Right lobe of liver (tissue), 6 donors: Measurements from ENCODE around the gene BLMH. TPM values are rescaled to one million over a fixed set of nuclear protein-coding genes. Genes with fewer than 3 reads are reported as not detected.

ENCODE experiments used
- ATAC-seq, 4 donors: fragments of 200-7000 bp; cut with Tn5 transposase; one replicate each; pipeline ENCODE4 v1.9.1; 2020; ENCODE audit warnings: mild to moderate bottlenecking in 4 of 4, moderate library complexity in 4 of 4
- DNase-seq, 3 donors: peaks; one replicate each; pipeline ENCODE4 v3.0.0-alpha.2; 2020
- H3K27ac ChIP-seq, 3 donors: fragments of 200-600 bp; one replicate each; pipeline ENCODE4 v1.8.0; 2022
- H3K27me3 ChIP-seq, 2 donors: fragments of 200-600 bp; one replicate each; pipeline ENCODE4 v1.8.0; 2022
- H3K36me3 ChIP-seq, 4 donors: fragments of 200-600 bp; sonication (generic) in 1 of 4; one replicate each; pipeline versions ENCODE4 v1.5.1 to v1.8.0; 2017 to 2022; ENCODE audit warnings: control low read depth in 1 of 4
- H3K4me1 ChIP-seq, 4 donors: fragments of 200-600 bp; sonication (generic) in 1 of 4; one replicate each; pipeline versions ENCODE4 v1.5.1 to v1.8.0; 2017 to 2022; ENCODE audit warnings: control low read depth in 1 of 4
- H3K4me3 ChIP-seq, 3 donors: fragments of 200-600 bp; one replicate each; pipeline ENCODE4 v1.8.0; 2022
- H3K9me3 ChIP-seq, 4 donors: fragments of 200-600 bp; sonication (generic) in 1 of 4; one replicate each; pipeline versions ENCODE4 v1.5.1 to v1.8.0; 2017 to 2022; ENCODE audit warnings: control low read depth in 1 of 4
- CTCF ChIP-seq, 4 donors: fragments of 200-600 bp in 3 of 4; fragments of 450-650 bp in 1 of 4; IDR thresholded peaks; one replicate each; pipeline versions ENCODE4 v1.5.1 to v1.8.0; 2016 to 2022; ENCODE audit warnings: antibody characterized with exemption in 4 of 4, mild to moderate bottlenecking in 2 of 4
- POLR2A ChIP-seq: fragments of 450-650 bp; IDR thresholded peaks from one replicate; pipeline ENCODE4 v1.6.1; 2017; ENCODE audit warnings: antibody characterized with exemption, mild to moderate bottlenecking
- WGBS: methylation state at CpG from one replicate; pipeline ENCODE4 v1.1.6; 2018; ENCODE audit warnings: low coverage, low lambda C conversion rate; ENCODE audit not compliant: insufficient coverage; ENCODE audit errors: missing lambda C conversion rate; 5-methylcytosine and 5-hydroxymethylcytosine counted together
- intact Hi-C, 2 donors: fragments of 100-400 bp; cut with DNase I; formaldehyde crosslinking; loops; one replicate each; pipeline versions ENCODE4 v1.11.2 to v1.14.1; 2022
- total RNA-seq, 6 experiments: library from RNA; depleted of rRNA in 2 of 6; stranded (reverse); fragments of >200 nt in 2 of 6; fragmentation: NEBNext Ultra II Directional in 3 of 6; extraction: Animal tissue kit (Norgen Biotek cat#: 25700) in 3 of 6; gene quantifications; one replicate each; pipeline versions ENCODE4 v1.1.0 to v1.2.4, GENCODE V29; 2016 to 2023
- donor health status: DM: no; HTN: yes; CAD: no.
- donor health status: DM: no; HTN: no; CAD: no.
- donor health status: DM: no; HTN: no; CAD: no.
- donor health status: DM: no; HTN: yes; CAD: no.
- donor health status: DM: no; HTN: yes; CAD: no.

BLMH gene
- total RNA-seq, 6 experiments from 2014 or later = 7.0 to 9.2 (median 7.3) TPM

GRCh38 chr17:30271102-30271501 is 20.6 kb downstream of the BLMH start:
- no peaks in the 10 kb centered on the region for H3K4me1 ChIP-seq
- no peak overlapping the region for H3K27ac ChIP-seq
- H3K9me3 ChIP-seq = no peaks in the 10 kb centered on the region
- intact Hi-C loops = loop anchor here in 1 of 2 donors (10.0 kb wide), 1 partner anchor 146 kb away; no protein-coding TSS in a partner anchor
- no peaks in the 10 kb centered on the region for H3K27me3 ChIP-seq
- no peak overlapping the region for H3K4me3 ChIP-seq
- DNase-seq (no peak), ATAC-seq (no peak)
- TF ChIP-seq CTCF (IDR thresholded peaks at IDR 0.05) (no peak), POLR2A (no peak)
- H3K36me3 ChIP-seq = peaks cover 0 to 18% (median under 1%) of the 10 kb centered on the region in 4 donors
- 88% methylated on average over 6 of the region's 6 CpGs for WGBS

- no peak overlapping the region for H3K27ac ChIP-seq
- ATAC-seq (no peak), DNase-seq (no peak)
- intact Hi-C loops = no loop called here
- no peak overlapping the region for H3K4me3 ChIP-seq
- TF ChIP-seq POLR2A (no peak), CTCF (IDR thresholded peaks at IDR 0.05) (no peak)
- no peaks in the 10 kb centered on the region for H3K9me3 ChIP-seq
- peaks cover 0 to 13% (median 0%) of the 10 kb centered on the region in 4 donors for H3K36me3 ChIP-seq
- WGBS = 90% methylated on average over 2 of the region's 2 CpGs
- peaks cover 0 to 26% (median 10%) of the 10 kb centered on the region in 4 donors for H3K4me1 ChIP-seq
- H3K27me3 ChIP-seq = no peaks in the 10 kb centered on the region
Observed at GRCh38 chr17:30267625-30268024, 24.1 kb downstream of the BLMH start.

GRCh38 chr17:30263552-30264333 is 28.0 kb downstream of the BLMH start:
- intact Hi-C loops = no loop called here
- Histone ChIP-seq H3K36me3 (no peaks in the 10 kb centered on the region), H3K4me1 (peaks cover 0 to 28% (median 10%) of the 10 kb centered on the region in 4 donors), H3K4me3 (no peak overlapping the region), H3K27me3 (no peaks in the 10 kb centered on the region), H3K27ac (peak overlapping the region; percentile 67 to 95 (median 85)), H3K9me3 (no peaks in the 10 kb centered on the region)
- peak; percentile 36 to 85 (median 77) for DNase-seq
- ATAC-seq = peak; percentile 90 to 93 (median 92)
- WGBS = 4% methylated on average over 2 of the region's 2 CpGs
- TF ChIP-seq POLR2A = no peak
- peak in 1 of 4 donors; percentile 7 for TF ChIP-seq CTCF (IDR thresholded peaks at IDR 0.05)

- 84% methylated on average over 5 of the region's 5 CpGs for WGBS
- H3K9me3 ChIP-seq = no peaks in the 10 kb centered on the region
- intact Hi-C loops = no loop called here
- H3K27me3 ChIP-seq = no peaks in the 10 kb centered on the region
- H3K36me3 ChIP-seq = no peaks in the 10 kb centered on the region
- H3K27ac ChIP-seq = no peak overlapping the region
- no peaks in the 10 kb centered on the region for H3K4me1 ChIP-seq
- DNase-seq (no peak), ATAC-seq (no peak)
- H3K4me3 ChIP-seq = no peak overlapping the region
- no peak for TF ChIP-seq POLR2A
Observed at GRCh38 chr17:30256756-30257506, 34.8 kb downstream of the BLMH start.

- Histone ChIP-seq H3K27me3 (no peaks in the 10 kb centered on the region), H3K27ac (no peak overlapping the region), H3K4me3 (no peak overlapping the region), H3K36me3 (no peaks in the 10 kb centered on the region), H3K4me1 (peaks cover 0 to 1% (median under 1%) of the 10 kb centered on the region in 4 donors), H3K9me3 (no peaks in the 10 kb centered on the region)
- WGBS = 100% methylated on average over 1 of the region's 1 CpG
- DNase-seq (no peak), ATAC-seq (no peak)
- TF ChIP-seq CTCF (IDR thresholded peaks at IDR 0.05) (no peak), POLR2A (no peak)
- intact Hi-C loops = no loop called here
Observed at GRCh38 chr17:30254150-30254549, 37.6 kb downstream of the BLMH start.
